SK-N-SH treated with all-trans-retinoic acid at 6 μM for 48 hours (cell line): ENCODE data around the gene SLC38A8.

Experiments used
- ZFP30 ChIP-seq: fragments of 450-650 bp; formaldehyde crosslinking; IDR thresholded peaks from 2 replicates; pipeline ENCODE4 v1.5.0; 2022; ENCODE audit warnings: mild to moderate bottlenecking, moderate library complexity
- TF ChIP-seq, protein P1 (sequence below): fragments of 250-450 bp; sonication (Bioruptor Pico); IDR thresholded peaks from 2 replicates; pipeline ENCODE4 v1.5.1; 2021; ENCODE audit warnings: mild to moderate bottlenecking, moderate library complexity

DNA sequence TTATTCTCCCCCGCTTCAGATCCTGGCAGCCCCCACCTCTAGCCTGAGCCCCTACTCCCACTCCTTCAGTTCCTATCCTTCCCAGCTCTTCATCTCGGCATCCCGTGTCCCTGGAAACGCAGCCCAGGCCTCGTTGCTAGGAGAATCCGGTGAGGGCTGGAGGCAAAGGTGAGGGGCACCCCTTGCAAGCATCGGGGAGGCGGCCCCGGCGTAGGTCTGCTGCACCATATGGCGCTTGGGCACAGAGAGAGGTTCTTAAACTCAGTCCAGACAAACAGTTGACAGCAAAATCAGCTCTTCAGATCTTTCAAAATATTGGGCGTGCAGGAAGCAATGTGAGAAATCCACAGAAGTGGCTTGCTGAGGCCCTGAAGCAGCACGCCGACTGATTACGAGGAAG lies 15.0 kb downstream of the SLC38A8 start:
- TF ChIP-seq ZFP30 (CRISPR knock-in tag): no peak
- TF ChIP-seq, protein P1, sequence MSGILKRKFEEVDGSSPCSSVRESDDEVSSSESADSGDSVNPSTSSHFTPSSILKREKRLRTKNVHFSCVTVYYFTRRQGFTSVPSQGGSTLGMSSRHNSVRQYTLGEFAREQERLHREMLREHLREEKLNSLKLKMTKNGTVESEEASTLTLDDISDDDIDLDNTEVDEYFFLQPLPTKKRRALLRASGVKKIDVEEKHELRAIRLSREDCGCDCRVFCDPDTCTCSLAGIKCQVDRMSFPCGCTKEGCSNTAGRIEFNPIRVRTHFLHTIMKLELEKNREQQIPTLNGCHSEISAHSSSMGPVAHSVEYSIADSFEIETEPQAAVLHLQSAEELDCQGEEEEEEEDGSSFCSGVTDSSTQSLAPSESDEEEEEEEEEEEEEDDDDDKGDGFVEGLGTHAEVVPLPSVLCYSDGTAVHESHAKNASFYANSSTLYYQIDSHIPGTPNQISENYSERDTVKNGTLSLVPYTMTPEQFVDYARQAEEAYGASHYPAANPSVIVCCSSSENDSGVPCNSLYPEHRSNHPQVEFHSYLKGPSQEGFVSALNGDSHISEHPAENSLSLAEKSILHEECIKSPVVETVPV: no peak
